HEK293T (cell line): ENCODE data around the gene AGPAT4.

Source experiments
- ARNT ChIP-seq: fragments of 450-650 bp; IDR thresholded peaks from 2 replicates; pipeline ENCODE4 v1.6.1; 2017; ENCODE audit warnings: mild to moderate bottlenecking
- BHLHE40 ChIP-seq: fragments of 450-650 bp; IDR thresholded peaks from 2 replicates; pipeline ENCODE4 v1.6.1; 2016; ENCODE audit warnings: mild to moderate bottlenecking, moderate library complexity, borderline replicate concordance
- FOXK2 ChIP-seq: fragments of 450-650 bp; IDR thresholded peaks from 2 replicates; pipeline ENCODE4 v1.6.1; 2016; ENCODE audit warnings: mild to moderate bottlenecking
- FOXM1 ChIP-seq: fragments of 450-650 bp; IDR thresholded peaks from 2 replicates; pipeline ENCODE4 v1.6.1; 2017; ENCODE audit warnings: mild to moderate bottlenecking, borderline replicate concordance
- SP1 ChIP-seq: fragments of 450-650 bp; IDR thresholded peaks from 2 replicates; pipeline ENCODE4 v1.6.1; 2017
- TF ChIP-seq, protein P1 (sequence below): fragments of 450-650 bp; IDR thresholded peaks from 2 replicates; pipeline ENCODE4 v1.6.1; 2016

DNA sequence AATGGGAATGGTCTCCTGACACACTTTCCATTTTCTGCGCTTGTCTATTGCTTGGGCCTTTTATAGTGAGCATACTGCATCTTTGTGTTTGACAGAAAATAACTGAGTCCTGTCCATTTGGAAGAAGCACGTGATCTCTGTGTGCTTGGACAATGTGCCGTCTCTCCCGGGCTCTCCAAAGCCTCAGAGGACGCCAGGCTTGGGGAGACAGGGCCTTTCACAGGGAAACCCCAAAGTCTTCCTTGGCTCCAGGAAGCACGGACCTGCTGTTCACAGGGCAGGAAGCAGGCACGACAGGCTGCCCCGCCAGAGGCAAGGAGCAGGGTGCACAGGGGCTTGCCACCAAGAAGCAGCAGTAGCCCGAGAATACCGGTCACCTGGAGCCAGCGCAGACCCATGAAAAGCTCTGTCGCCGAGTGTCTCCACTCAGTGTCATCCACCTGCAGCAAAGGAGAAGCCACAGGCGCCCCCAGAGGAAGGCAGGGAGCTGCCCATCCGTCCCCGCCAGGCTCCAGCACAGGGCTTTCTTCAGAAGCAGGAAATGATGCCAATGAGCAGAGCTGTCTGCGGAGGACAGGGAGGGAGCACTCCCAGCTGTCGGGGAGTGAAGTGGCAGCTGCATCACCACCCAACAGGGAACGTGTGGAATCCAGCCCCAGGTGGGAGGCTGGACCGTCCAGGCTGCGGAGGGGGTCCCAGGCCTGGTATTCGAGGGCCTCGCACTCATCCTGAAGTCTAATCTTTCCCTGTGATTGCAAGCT, 135.1 kb downstream of the AGPAT4 start:
- TF ChIP-seq FOXM1: no peak
- TF ChIP-seq, protein P1, sequence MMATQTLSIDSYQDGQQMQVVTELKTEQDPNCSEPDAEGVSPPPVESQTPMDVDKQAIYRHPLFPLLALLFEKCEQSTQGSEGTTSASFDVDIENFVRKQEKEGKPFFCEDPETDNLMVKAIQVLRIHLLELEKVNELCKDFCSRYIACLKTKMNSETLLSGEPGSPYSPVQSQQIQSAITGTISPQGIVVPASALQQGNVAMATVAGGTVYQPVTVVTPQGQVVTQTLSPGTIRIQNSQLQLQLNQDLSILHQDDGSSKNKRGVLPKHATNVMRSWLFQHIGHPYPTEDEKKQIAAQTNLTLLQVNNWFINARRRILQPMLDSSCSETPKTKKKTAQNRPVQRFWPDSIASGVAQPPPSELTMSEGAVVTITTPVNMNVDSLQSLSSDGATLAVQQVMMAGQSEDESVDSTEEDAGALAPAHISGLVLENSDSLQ: no peak
- TF ChIP-seq SP1: no peak
- TF ChIP-seq FOXK2: no peak
- TF ChIP-seq BHLHE40: no peak
- TF ChIP-seq ARNT: no peak
